Natural killer cell (primary cell): ENCODE data around the gene CAPN9. TPM values are rescaled to one million over a fixed set of nuclear protein-coding genes. Genes with fewer than 3 reads are reported as not detected.

Experiments used
- ATAC-seq, 3 donors: fragments of 150-1000 bp in 2 of 3; fragments of 200-7000 bp in 1 of 3; cut with Tn5 transposase; 1 replicate in 1 of 3; 2 replicates in 2 of 3; pipeline ENCODE4 v1.10.0; 2021; ENCODE audit warnings: mild to moderate bottlenecking in 2 of 3, moderate library complexity in 2 of 3
- DNase-seq, 2 donors: peaks; one replicate each; pipeline versions ENCODE4 v3.0.0 to v3.0.0-alpha.2; 2013 to 2021; ENCODE audit warnings: mixed read lengths in 1 of 2
- H3K27ac ChIP-seq: one replicate; pipeline ENCODE4 v1.5.1; 2013; ENCODE audit warnings: mild to moderate bottlenecking, low read length
- H3K27me3 ChIP-seq: one replicate; pipeline ENCODE4 v1.6.1; 2013; ENCODE audit warnings: low read length; ENCODE audit not compliant: control insufficient read depth, insufficient read depth
- H3K36me3 ChIP-seq: one replicate; pipeline ENCODE4 v1.6.1; 2013; ENCODE audit warnings: low read length; ENCODE audit not compliant: control insufficient read depth, insufficient read depth
- H3K4me1 ChIP-seq: one replicate; pipeline ENCODE4 v1.6.1; 2013; ENCODE audit warnings: low read length; ENCODE audit not compliant: control insufficient read depth, insufficient read depth
- H3K4me3 ChIP-seq: one replicate; pipeline ENCODE4 v1.5.1; 2013; ENCODE audit warnings: low read length
- H3K9me3 ChIP-seq: one replicate; pipeline ENCODE4 v1.6.1; 2013; ENCODE audit warnings: low read length; ENCODE audit not compliant: control insufficient read depth, insufficient read depth
- H3K27ac Mint-ChIP-seq, 2 donors: one replicate each; pipeline ENCODE4 v1.8.0; 2022; ENCODE audit warnings: mild to moderate bottlenecking in 2 of 2, mixed read lengths in 2 of 2, moderate library complexity in 1 of 2
- H3K27me3 Mint-ChIP-seq, 2 donors: one replicate each; pipeline ENCODE4 v1.8.0; 2022; ENCODE audit warnings: low read depth in 2 of 2, mixed read lengths in 2 of 2
- H3K36me3 Mint-ChIP-seq: one replicate; pipeline ENCODE4 v1.8.0; 2022; ENCODE audit warnings: mixed read lengths
- H3K4me1 Mint-ChIP-seq, 2 donors: one replicate each; pipeline ENCODE4 v1.8.0; 2022; ENCODE audit warnings: mixed read lengths in 2 of 2
- H3K4me3 Mint-ChIP-seq: one replicate; pipeline ENCODE4 v1.8.0; 2022; ENCODE audit warnings: mild to moderate bottlenecking, moderate library complexity, mixed read lengths
- H3K9me3 Mint-ChIP-seq, 2 donors: one replicate each; pipeline ENCODE4 v1.8.0; 2022; ENCODE audit warnings: mixed read lengths in 2 of 2
- CTCF ChIP-seq: fragments of 200-600 bp; IDR thresholded peaks from one replicate; pipeline ENCODE4 v1.8.0; 2022; ENCODE audit warnings: antibody characterized with exemption
- WGBS: methylation state at CpG from one replicate; pipeline ENCODE4 v1.1.7; 2013; ENCODE audit warnings: missing lambda C conversion rate; ENCODE audit not compliant: insufficient coverage; 5-methylcytosine and 5-hydroxymethylcytosine counted together
- intact Hi-C: fragments of 100-400 bp; cut with micrococcal nuclease; formaldehyde crosslinking; loops from one replicate; pipeline ENCODE4 v1.14.2; 2022
- total RNA-seq, 4 donors: library from RNA; stranded (reverse); fragments of 120-200 nt in 1 of 4; gene quantifications; one replicate each; pipeline versions ENCODE4 v1.2.3 to v1.2.4, GENCODE V29; 2013 to 2022

CAPN9 gene
- total RNA-seq, 3 donors from 2014 or later (not counting 1 experiment from before 2014, with no cell fraction given), result not detected

GRCh38 chr1:230702934-230703678 is 44.1 kb upstream of the CAPN9 start:
- Mint-ChIP-seq H3K27ac (no peak overlapping the region), H3K27me3 (peaks cover 0 to 2% of the 10 kb centered on the region in 2 donors), H3K4me3 (no peak overlapping the region), H3K9me3 (no peaks in the 10 kb centered on the region), H3K4me1 (peaks cover 6 to 10% of the 10 kb centered on the region in 2 donors), H3K36me3 (no peaks in the 10 kb centered on the region)
- no peaks in the 10 kb centered on the region for H3K36me3 ChIP-seq
- no peak overlapping the region for H3K27ac ChIP-seq
- TF ChIP-seq CTCF, result no peak
- ATAC-seq (peak in 2 of 3 donors; percentile 10 to 12), DNase-seq (no peak)
- H3K27me3 ChIP-seq, result no peaks in the 10 kb centered on the region
- WGBS, result 79% methylated on average over 14 of the region's 14 CpGs
- H3K9me3 ChIP-seq, result no peaks in the 10 kb centered on the region
- intact Hi-C loops, result no loop called here
- H3K4me1 ChIP-seq, result peaks cover 25% of the 10 kb centered on the region
- no peak overlapping the region for H3K4me3 ChIP-seq

GRCh38 chr1:230703679-230704385 is 43.4 kb upstream of the CAPN9 start:
- TF ChIP-seq CTCF, result no peak
- WGBS, result 92% methylated on average over 8 of the region's 8 CpGs
- Mint-ChIP-seq H3K36me3 (no peaks in the 10 kb centered on the region), H3K27ac (no peak overlapping the region), H3K4me3 (no peak overlapping the region), H3K9me3 (no peaks in the 10 kb centered on the region), H3K27me3 (peaks cover 0 to 2% of the 10 kb centered on the region in 2 donors), H3K4me1 (peaks cover 9 to 17% of the 10 kb centered on the region in 2 donors)
- ATAC-seq, result no peak
- peaks cover 28% of the 10 kb centered on the region for H3K4me1 ChIP-seq
- intact Hi-C loops, result no loop called here
- no peaks in the 10 kb centered on the region for H3K27me3 ChIP-seq
- no peak overlapping the region for H3K4me3 ChIP-seq
- H3K36me3 ChIP-seq, result no peaks in the 10 kb centered on the region
- DNase-seq, result no peak
- no peaks in the 10 kb centered on the region for H3K9me3 ChIP-seq
- H3K27ac ChIP-seq, result no peak overlapping the region

GRCh38 chr1:230704830-230705229 is 42.4 kb upstream of the CAPN9 start:
- no peak for DNase-seq
- H3K4me1 Mint-ChIP-seq, result peaks cover 9 to 19% of the 10 kb centered on the region in 2 donors

More at GRCh38 chr1:230704830-230705229, 42.4 kb upstream of the CAPN9 start:
- Mint-ChIP-seq H3K27me3 (peaks cover 0 to 2% of the 10 kb centered on the region in 2 donors), H3K27ac (no peak overlapping the region), H3K4me3 (no peak overlapping the region), H3K36me3 (no peaks in the 10 kb centered on the region), H3K9me3 (no peaks in the 10 kb centered on the region)
- 85% methylated on average over 7 of the region's 7 CpGs for WGBS
- Histone ChIP-seq H3K27me3 (no peaks in the 10 kb centered on the region), H3K4me1 (peaks cover 28% of the 10 kb centered on the region), H3K9me3 (no peaks in the 10 kb centered on the region), H3K4me3 (no peak overlapping the region), H3K36me3 (no peaks in the 10 kb centered on the region), H3K27ac (no peak overlapping the region)
- intact Hi-C loops, result no loop called here
- no peak for TF ChIP-seq CTCF
- ATAC-seq, result no peak
